Thyroid gland (tissue), 4 donors: ENCODE data around the gene THRB. TPM values are rescaled to one million over a fixed set of nuclear protein-coding genes. Genes with fewer than 3 reads are reported as not detected.

Experiments used
- DNase-seq, 2 donors: peaks; one replicate each; pipeline ENCODE4 v3.0.0-alpha.2; 2019
- H3K27ac ChIP-seq, 3 donors: fragments of 200-600 bp; sonication (generic); 1 replicate in 2 of 3; 2 replicates in 1 of 3; pipeline ENCODE4 v1.5.1; 2016 to 2019; ENCODE audit warnings: mild to moderate bottlenecking in 1 of 3, moderate library complexity in 1 of 3
- H3K27me3 ChIP-seq: fragments of 200-600 bp; sonication (generic); one replicate; pipeline ENCODE4 v1.5.1; 2019
- H3K36me3 ChIP-seq, 2 donors: fragments of 200-600 bp; sonication (generic); one replicate each; pipeline ENCODE4 v1.5.1; 2016 to 2019
- H3K4me1 ChIP-seq, 2 donors: fragments of 200-600 bp; sonication (generic); one replicate each; pipeline ENCODE4 v1.5.1; 2017 to 2019
- H3K4me3 ChIP-seq, 3 donors: fragments of 200-600 bp; sonication (generic); replicated peaks in 1 of 3; 1 replicate in 2 of 3; 2 replicates in 1 of 3; pipeline ENCODE4 v1.5.1; 2016; ENCODE audit warnings: mild to moderate bottlenecking in 1 of 3
- H3K9me3 ChIP-seq: fragments of 200-600 bp; sonication (generic); one replicate; pipeline ENCODE4 v1.5.1; 2017
- CTCF ChIP-seq, 6 experiments: fragments of 200-600 bp in 3 of 6; fragments of 450-650 bp in 3 of 6; sonication (generic) in 3 of 6; IDR thresholded peaks; one replicate each; pipeline ENCODE4 v1.5.1; 2016 to 2019; ENCODE audit warnings: antibody characterized with exemption in 6 of 6, mild to moderate bottlenecking in 2 of 6, inconsistent platforms in 1 of 6, moderate library complexity in 1 of 6
- POLR2A ChIP-seq, 2 donors: fragments of 450-650 bp; IDR thresholded peaks; one replicate each; pipeline ENCODE4 v1.6.1; 2017; ENCODE audit warnings: antibody characterized with exemption in 2 of 2, mild to moderate bottlenecking in 2 of 2, moderate library complexity in 1 of 2
- WGBS, 2 donors: methylation state at CpG; one replicate each; pipeline ENCODE4 v1.1.5; 2017; 5-methylcytosine and 5-hydroxymethylcytosine counted together
- intact Hi-C: fragments of 100-400 bp; cut with DNase I; formaldehyde crosslinking; loops from one replicate; pipeline ENCODE4 v1.15.1; 2023
- total RNA-seq, 4 donors: library from RNA; depleted of rRNA; stranded (reverse); fragments of >200 nt; gene quantifications; one replicate each; pipeline ENCODE4 v1.2.3, GENCODE V29; 2016

Gene THRB
- total RNA-seq, 4 donors from 2014 or later, result 11.1 to 33.2 (median 13.4) TPM

GRCh38 chr3:24137958-24138875, 356.4 kb downstream of the THRB start:
- no peaks in the 10 kb centered on the region for H3K36me3 ChIP-seq
- peaks cover 8 to 28% of the 10 kb centered on the region in 2 donors for H3K4me1 ChIP-seq
- peak overlapping the region in 2 of 3 donors; percentile 54 to 56 for H3K27ac ChIP-seq
- H3K27me3 ChIP-seq, result no peaks in the 10 kb centered on the region
- H3K4me3 ChIP-seq, result no peak overlapping the region
- no peaks in the 10 kb centered on the region for H3K9me3 ChIP-seq
- 53 to 55% methylated on average over 6 of the region's 6 CpGs for whole genome bisulfite sequencing, 2 donors
- peak; percentile 82 to 83 for DNase-seq
- TF ChIP-seq POLR2A (IDR thresholded peaks at IDR 0.05) (no peak), CTCF (IDR thresholded peaks at IDR 0.05) (no peak)
- intact Hi-C loops, result no loop called here

GRCh38 chr3:24137334-24137733, 357.3 kb downstream of the THRB start:
- Histone ChIP-seq H3K9me3 (no peaks in the 10 kb centered on the region), H3K27ac (peak overlapping the region in 2 of 3 donors; percentile 54 to 56), H3K4me1 (peaks cover 8 to 28% of the 10 kb centered on the region in 2 donors), H3K36me3 (no peaks in the 10 kb centered on the region), H3K27me3 (no peaks in the 10 kb centered on the region), H3K4me3 (no peak overlapping the region)
- TF ChIP-seq POLR2A (IDR thresholded peaks at IDR 0.05) (no peak), CTCF (IDR thresholded peaks at IDR 0.05) (no peak)
- intact Hi-C loops, result no loop called here
- WGBS, 2 donors, result 92 to 96% methylated on average over 3 of the region's 3 CpGs
- DNase-seq, result no peak

- Histone ChIP-seq H3K4me3 (no peak overlapping the region), H3K27ac (no peak overlapping the region), H3K36me3 (no peaks in the 10 kb centered on the region), H3K9me3 (no peaks in the 10 kb centered on the region), H3K4me1 (peaks cover 8 to 28% of the 10 kb centered on the region in 2 donors), H3K27me3 (no peaks in the 10 kb centered on the region)
- intact Hi-C loops, result no loop called here
- no peak for DNase-seq
- no peak for TF ChIP-seq CTCF (IDR thresholded peaks at IDR 0.05)
- TF ChIP-seq POLR2A (IDR thresholded peaks at IDR 0.05), result no peak
Observed at GRCh38 chr3:24136624-24137310, 357.9 kb downstream of the THRB start.

GRCh38 chr3:24135280-24135679, 359.4 kb downstream of the THRB start:
- intact Hi-C loops, result no loop called here
- H3K27ac ChIP-seq, result peak overlapping the region in 2 of 3 donors; percentile 0 to 19
- TF ChIP-seq POLR2A (IDR thresholded peaks at IDR 0.05) (no peak), CTCF (IDR thresholded peaks at IDR 0.05) (no peak)
- H3K4me3 ChIP-seq, result no peak overlapping the region
- 36 to 43% methylated on average over 2 of the region's 2 CpGs for WGBS, 2 donors
- peaks cover 8 to 28% of the 10 kb centered on the region in 2 donors for H3K4me1 ChIP-seq
- DNase-seq, result no peak
- no peaks in the 10 kb centered on the region for H3K9me3 ChIP-seq
- H3K36me3 ChIP-seq, result no peaks in the 10 kb centered on the region
- no peaks in the 10 kb centered on the region for H3K27me3 ChIP-seq

- H3K27me3 ChIP-seq, result no peaks in the 10 kb centered on the region
- no peak overlapping the region for H3K4me3 ChIP-seq
- H3K9me3 ChIP-seq, result no peaks in the 10 kb centered on the region
- H3K36me3 ChIP-seq, result no peaks in the 10 kb centered on the region
- intact Hi-C loops, result no loop called here
- TF ChIP-seq CTCF (IDR thresholded peaks at IDR 0.05), result no peak
- peaks cover 14 to 28% of the 10 kb centered on the region in 2 donors for H3K4me1 ChIP-seq
- no peak overlapping the region for H3K27ac ChIP-seq
- DNase-seq, result no peak
- 92 to 93% methylated on average over 2 of the region's 2 CpGs for WGBS, 2 donors
Observed at GRCh38 chr3:24133942-24134341, 360.7 kb downstream of the THRB start.
